ENCODE results near the gene ERRFI1.

Gene ERRFI1

GRCh38 chr1:8043621-8044020 is 17.5 kb upstream of the ERRFI1 start:
- no peak for DNase-seq (ENCODE audit: low read depth)

DNA sequence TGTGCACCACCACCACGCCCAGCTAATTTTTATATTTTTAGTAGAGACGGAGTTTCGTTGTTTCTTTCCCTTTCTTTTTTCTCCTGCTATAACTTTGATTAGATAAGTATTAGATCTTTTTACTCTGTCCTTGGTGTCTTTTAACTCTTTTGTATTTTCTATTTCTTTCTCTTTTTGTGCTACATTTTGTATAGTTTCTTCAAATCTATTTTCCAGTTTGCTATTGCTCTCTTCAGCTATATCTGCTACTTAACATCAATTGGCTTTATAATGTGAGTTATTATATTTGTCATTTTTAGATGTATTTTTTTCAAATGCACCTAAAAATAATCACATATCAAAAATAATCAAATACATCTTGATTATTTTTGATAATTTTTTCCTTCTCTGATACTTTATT is 16.0 kb upstream of the ERRFI1 start:
- DNase-seq (ENCODE audit: low read depth) = no peak

DNA sequence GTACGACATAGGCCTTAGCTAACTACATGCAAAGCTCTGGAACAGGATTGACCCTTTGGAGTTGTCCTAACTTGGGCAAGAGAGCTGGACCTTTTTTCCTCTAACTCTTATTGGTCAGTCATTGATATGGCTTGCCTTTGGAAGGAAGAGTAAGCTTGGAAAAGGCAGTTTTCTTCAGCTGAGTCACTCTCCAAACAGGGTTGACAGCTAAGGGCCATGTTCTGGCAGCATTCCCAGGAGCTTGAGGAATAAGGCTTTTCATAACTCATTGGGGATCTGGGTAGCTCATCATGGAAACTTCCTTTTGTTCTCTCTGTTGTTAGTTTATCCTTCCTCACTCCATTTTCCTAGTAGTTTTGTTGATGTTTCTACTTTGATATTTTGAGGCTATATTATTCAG is 14.5 kb upstream of the ERRFI1 start:
- DNase-seq (ENCODE audit: low read depth) = peak; percentile 95

DNA sequence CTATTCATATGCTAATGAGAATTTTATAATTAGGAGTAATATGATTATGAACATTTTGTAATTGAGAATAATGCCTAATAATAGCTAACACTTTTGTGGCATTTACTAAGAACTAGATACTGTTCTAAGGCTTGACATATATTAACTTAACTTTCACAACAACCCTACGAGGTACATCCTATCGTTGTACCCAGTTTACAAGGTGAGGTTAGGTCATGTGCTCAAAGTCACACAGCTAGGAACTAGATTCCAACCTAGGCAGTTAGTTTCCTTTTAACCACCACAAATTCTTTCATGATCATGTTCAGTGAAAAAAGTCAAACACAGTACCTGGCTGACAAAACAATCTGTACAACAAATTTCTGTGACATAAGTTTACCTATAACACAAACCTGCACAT is 13.0 kb upstream of the ERRFI1 start:
- DNase-seq (ENCODE audit: low read depth) = no peak

DNA sequence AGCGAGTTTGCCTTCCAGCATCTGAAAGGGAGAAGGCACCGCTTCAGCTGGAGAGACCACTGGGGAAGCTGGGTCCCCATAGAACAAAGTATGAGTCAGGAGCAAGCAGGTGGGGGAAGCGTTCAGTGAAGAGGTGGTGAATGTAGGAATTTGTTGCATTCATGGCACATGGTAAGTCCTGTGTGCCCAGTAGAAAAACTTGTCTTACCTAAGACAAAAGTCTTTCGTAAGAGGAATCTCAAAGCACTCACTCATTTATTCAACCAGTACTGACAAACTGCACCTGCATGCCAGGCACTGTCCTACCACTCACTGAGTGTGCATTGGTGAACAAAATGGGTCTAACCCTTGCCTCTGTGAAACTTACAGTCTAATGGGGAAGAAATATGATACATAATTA is 9.2 kb upstream of the ERRFI1 start:
- DNase-seq (ENCODE audit: low read depth) = no peak

GRCh38 chr1:8033322-8033721 is 7.2 kb upstream of the ERRFI1 start:
- no peak for DNase-seq (ENCODE audit: low read depth)

DNA sequence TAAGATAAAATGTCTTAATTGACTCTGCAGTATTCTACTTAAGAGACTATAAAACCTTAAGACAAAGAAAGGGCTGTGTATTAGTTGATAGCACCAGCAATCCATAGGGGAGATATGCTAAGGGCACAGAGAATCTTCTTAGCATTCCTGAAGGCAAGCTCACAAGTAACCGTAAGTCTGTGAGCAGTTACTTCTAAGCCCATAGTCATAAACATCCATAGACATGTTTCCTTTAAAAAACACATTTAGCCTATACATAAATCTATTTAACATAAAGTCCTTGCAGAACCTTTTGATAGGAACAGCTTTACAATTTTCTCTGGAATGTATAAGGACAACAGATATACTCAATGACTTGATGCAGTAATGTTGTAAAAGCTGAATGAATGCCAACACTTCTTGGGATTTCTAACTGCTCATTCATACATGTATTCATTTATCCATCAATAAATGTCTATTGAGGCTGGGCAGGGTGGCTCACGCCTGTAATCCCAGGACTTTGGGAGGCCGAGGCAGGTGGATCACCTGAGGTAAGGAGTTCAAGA is 6.3 kb upstream of the ERRFI1 start:
- no peak for DNase-seq (ENCODE audit: low read depth)

GRCh38 chr1:8031176-8031785 is 5.2 kb upstream of the ERRFI1 start:
- DNase-seq (ENCODE audit: low read depth) = peak; percentile 56

GRCh38 chr1:8028571-8028910 is 2.4 kb upstream of the ERRFI1 start:
- no peak for DNase-seq (ENCODE audit: low read depth)

DNA sequence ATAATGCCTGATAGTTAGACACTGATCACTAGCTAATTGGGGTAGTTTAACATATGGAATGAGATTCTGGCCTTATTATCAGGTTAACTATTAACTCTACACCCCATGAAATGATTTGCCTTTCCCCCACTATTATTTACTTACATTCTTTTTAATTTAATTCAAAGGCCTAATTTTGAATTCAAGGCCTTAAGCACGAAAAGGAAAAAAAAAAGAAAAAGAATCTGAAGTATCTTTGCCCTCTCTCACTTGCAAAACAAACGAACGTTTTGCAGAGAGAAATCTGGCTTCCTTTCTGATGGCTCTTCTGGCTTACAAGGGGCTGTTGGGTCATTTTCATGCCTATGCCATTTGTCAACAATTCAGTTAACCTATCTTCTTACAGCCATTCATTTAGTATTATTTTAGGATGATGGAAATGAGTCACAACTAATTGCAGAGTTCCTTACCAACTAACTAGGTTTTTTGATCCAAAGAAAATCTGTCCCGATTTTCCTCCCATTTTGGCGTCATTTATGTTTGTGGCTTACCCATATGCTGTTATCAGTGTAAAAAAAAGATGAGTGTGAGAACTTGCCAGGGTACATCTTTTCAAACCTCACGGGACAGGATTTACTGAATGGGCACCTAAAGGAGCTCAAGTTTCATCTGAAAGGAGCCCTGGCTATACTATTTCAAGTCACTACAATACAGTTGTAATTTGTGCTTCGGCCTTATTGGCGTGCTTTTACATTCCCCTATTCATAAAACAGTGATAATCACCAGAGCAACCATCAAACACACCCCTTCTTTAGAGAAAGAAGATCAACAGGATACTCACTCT is 1.9 kb upstream of the ERRFI1 start:
- DNase-seq (ENCODE audit: low read depth) = peak; percentile 93

DNA sequence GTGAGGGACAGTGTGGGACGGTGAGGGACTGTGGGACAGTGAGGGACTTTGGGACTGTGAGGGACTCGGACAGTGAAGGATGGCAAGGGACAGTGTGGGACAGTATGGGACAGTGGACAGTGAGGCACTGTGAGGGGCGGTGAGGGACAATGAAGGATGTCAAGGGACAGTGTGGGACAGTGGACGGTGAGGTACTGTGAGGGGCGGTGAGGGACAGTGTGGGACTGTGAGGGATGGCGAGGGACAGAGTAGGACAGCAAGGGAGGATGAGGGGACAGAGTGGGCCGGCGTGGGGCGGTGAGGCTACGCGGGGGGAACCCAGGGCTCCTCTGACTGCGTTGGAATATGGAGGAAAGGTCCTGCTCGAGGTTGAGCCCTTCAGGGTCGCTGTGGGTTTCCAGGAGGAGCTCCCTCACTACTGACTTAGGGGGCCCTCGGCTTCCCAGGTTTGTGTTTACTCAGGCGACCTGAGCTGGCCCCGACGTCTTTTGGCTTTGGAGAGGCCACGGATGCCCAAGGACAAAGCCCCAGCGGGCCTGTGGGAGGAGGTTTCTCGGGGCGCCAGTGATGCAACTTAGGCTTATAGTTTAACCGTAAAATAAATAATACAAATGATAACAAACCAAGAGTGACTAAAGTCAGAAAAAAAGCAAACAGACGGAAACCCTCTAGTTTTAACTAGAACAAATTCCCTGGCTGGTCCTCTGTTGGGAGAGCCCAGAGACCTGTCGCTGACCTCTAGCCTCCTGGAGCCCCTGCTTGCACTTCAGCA is 1.1 kb upstream of the ERRFI1 start:
- DNase-seq (ENCODE audit: low read depth) = peak; percentile 58

- no peak for DNase-seq (ENCODE audit: low read depth)
Observed at GRCh38 chr1:8025671-8026144, 401 bp downstream of the ERRFI1 start.

DNA sequence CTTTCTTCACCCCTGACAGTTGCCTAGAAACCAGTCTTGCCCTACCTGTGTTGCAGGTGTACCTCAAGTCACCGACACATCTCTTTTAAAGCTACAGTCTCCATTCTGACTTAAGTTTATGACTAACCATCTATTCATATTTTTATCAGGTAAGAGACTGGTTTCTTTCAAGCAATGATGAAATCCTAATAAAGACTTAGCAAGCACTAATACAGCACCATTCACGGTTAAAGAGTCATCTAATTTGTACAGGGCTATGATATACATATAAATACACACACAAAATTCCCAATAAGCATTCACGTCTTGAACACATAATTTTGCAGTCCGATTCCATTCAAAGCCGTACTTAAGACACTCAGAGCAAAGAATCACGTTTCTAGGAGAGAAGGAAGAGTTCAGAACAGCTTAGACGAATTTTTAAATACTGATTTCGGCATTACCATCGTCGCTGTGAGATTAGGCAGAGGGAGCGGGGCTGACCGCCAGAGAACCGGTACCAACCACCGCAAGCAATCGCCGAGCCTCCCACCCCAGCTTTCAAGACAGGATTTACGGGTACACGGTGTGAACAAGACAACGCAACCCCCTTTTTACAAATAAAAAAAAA is 943 bp downstream of the ERRFI1 start:
- no peak for DNase-seq (ENCODE audit: low read depth)

DNA sequence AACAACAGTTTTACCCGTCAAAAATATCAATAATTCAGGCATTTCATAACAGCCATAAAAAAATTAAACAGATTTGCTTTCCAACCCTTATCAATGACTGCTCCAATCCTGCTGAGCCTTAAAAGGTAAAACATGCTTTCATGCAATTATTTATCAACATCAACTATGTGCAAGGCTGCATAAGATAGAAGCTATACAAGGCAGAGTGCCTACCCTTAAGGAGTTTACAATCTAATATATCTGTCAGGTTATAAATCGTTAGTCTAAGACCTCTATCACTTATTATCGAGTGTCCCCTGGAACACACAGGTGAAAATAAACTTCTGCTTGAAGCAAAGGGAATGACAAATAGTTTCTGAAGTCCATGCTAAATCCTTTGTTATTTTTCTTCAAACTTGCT is 1.8 kb downstream of the ERRFI1 start:
- DNase-seq (ENCODE audit: low read depth) = no peak

DNA sequence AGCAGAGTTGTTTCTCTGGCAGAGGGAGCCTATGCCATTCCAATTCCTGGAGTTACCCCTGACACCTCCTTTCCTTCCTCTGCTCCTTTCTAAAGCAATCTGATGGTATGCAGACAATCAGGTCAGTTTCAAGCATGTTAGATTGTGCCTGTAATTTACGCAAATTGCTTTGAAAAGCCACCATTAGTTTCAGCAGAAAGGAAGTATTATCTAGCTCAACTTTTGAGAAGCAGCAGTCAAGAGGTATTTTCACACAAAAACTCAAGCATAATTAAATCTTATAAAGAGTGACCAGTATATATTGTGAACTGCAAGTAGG is 2.2 kb downstream of the ERRFI1 start:
- no peak for DNase-seq (ENCODE audit: low read depth)

DNA sequence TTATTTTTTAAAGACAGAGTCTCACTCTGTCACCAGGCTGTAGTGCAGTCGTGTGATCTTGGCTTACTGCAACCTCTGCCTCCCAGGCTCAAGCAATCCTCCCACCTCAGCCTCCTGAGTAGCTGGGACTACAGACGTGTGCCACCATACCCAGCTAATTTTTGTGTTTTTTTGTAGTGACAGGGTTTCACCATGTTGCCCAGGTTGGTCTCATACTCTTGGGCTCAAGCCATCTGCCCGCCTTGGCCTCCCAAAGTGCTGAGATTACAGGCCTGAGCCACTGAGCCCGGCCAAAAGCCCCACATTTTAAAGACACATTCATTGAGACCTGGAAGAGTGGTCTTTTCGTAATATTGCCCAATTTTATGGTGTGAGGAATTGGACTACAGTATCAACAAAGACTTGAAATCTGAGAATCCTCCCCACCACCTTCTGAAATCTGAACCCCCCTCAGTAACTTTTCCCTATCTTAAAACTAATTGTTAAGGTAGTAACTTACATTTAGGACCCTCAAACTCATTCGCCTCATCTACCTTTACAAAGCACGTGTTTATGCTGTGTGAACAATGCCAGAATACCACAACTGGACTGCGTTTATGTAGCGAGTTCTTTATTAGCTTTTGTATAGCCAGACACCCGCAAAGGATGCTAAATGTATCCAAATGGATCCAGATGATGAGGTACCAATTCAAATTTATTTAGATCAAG is 2.7 kb downstream of the ERRFI1 start:
- no peak for DNase-seq (ENCODE audit: low read depth)

DNA sequence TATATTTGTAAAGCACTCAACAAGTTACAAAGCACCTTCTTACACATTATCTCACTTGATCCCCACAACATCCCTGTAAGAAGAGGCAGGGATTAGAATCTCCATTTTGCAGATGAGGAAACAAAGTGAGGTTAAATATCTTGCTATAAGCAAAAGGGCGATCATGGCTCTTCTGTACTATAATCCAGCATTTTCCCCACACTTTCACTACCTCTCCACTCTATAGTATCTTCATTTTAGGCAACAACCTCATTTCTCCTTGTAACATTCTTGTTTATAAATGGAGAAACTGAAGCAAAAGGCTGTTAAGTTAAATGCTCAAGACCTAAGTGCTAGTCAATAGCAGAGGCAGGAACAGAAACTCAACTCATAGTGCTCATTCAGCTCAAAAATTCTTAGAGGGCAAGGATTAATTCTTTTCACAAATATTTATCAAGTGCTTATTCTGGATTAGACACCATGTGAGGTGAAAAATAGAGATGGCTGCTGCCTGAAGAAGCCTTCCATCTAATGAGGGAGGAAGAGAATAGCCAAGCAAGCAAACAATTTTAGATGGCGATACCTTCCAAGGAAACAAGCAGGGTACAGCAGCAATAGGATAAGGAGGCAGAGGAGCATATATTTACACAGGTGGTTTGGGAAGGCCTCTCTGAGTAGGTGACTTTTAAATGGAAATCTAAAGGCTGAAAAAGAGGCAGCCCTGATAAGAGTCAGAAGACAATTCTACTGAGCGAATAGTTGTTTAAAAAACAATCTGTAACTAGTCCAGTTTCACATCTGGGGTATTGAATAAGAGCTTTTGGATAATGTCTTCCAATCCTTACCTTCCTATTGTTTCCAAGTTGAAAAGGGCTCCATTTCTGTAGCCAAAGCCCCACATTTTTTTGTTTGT is 3.5 kb downstream of the ERRFI1 start:
- DNase-seq (ENCODE audit: low read depth) = no peak

- no peak for DNase-seq (ENCODE audit: low read depth)
Observed at GRCh38 chr1:8021676-8022266, 4.3 kb downstream of the ERRFI1 start.

DNA sequence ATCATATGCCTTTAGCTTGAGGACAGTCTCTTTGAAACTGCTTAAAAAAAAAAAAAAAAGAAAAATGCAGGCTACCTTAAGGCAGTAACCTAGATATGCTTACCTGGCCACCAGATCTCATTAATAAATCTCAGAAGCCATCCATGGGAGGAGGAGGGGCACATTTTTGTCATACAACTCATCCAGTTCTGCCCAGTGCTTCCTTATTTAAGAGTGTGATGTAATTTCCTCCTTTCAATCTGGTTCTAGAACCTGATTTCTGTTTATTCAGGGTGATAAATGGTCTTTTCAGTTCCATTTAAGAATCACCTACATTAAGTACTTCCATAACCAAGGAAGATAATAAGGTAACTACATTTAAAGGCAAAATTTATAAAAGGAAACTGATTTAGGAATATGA is 6.1 kb downstream of the ERRFI1 start:
- no peak for DNase-seq (ENCODE audit: low read depth)

- DNase-seq (ENCODE audit: low read depth) = no peak
Observed at GRCh38 chr1:8019229-8019620, 6.9 kb downstream of the ERRFI1 start.
